ENCODE results near the gene RSBN1L. TPM values are rescaled to one million over a fixed set of nuclear protein-coding genes. Genes with fewer than 3 reads are reported as not detected.

Gene RSBN1L
- total RNA-seq, 1 donor from 2014 or later, result 12.6 TPM

DNA sequence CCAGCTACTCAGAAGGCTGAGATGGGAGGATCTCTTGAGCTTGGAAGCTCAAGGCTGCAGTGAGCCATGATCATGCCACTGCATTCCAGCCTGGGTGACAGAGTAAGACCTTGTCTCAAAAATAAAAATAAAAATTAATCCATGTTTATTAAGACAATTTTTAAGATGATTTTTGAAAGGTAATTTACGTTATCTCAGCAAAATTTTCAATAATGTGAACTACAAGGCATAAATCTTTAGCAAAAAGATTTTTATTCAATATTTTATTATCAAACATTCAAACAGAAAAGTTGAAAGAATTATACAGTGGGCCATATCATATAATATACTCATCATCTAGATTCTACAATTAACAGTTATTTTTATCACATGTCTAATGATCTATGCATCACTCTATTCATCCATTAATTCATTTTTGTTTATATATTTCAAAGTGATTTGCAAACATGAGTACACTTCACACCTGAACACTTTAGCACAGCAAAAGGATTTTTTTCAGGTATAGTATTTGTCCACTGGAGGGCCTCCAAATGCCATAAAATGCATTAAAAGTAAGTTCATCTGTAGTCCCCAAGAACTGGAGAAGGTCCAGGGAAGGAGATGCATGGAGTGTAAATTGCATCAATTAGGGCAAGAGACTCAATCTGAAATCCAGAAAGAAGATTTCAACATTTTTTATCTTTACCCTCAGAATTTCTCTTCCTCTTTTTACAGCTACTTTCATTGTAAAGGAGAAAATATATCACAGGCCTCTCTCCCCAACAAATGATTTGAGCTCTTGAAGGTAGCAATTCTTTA, 38.6 kb upstream of the RSBN1L start:
- Histone ChIP-seq H3K36me3 (ENCODE audit: insufficient read depth, low read length) (peaks cover 23% of the 10 kb centered on the region), H4K20me1 (ENCODE audit: insufficient read depth, low read length) (peaks cover 3% of the 10 kb centered on the region)
- no peak for FAIRE-seq

DNA sequence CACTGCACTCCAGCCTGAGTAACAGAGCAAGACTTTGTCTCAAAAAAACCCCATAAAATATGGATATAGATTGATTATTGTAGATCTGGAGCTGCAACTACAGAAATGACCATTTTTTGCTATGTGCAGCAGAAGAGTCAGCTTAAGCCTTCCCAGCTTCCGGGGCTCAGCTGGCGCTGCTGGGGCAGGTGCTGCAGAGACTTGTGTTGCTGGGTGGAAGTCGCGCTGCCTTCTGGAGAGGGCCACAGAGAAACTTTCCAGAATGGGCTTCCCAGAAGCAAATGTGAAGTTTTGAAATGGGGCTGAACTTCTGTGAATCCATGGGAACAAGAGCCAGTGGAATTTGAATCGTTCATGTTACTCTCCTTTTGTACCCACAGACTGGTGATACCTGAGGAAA, 37.3 kb upstream of the RSBN1L start:
- no peaks in the 10 kb centered on the region for H3K9me3 ChIP-seq (ENCODE audit: insufficient read depth, low read depth, low read length)
- no peak overlapping the region for H3K4me2 ChIP-seq (ENCODE audit: low read length)
- no peaks in the 10 kb centered on the region for H3K27me3 ChIP-seq (ENCODE audit: insufficient read depth, low read length)
- Mint-ChIP-seq H3K4me1 (ENCODE audit: low read depth, unreplicated experiment) (peaks cover 4% of the 10 kb centered on the region), H3K36me3 (ENCODE audit: low read depth, unreplicated experiment) (peaks cover 7% of the 10 kb centered on the region), H3K4me3 (ENCODE audit: unreplicated experiment) (no peak overlapping the region), H3K27me3 (ENCODE audit: low read depth, unreplicated experiment) (no peaks in the 10 kb centered on the region), H3K9me3 (ENCODE audit: unreplicated experiment) (no peaks in the 10 kb centered on the region), H3K27ac (ENCODE audit: unreplicated experiment) (no peak overlapping the region)
- peaks cover 3% of the 10 kb centered on the region for H4K20me1 ChIP-seq (ENCODE audit: insufficient read depth, low read length)
- no peak overlapping the region for H3K9ac ChIP-seq (ENCODE audit: low read length)
- H3K36me3 ChIP-seq (ENCODE audit: insufficient read depth, low read length), result peaks cover 17% of the 10 kb centered on the region
- H3K79me2 ChIP-seq (ENCODE audit: insufficient read depth, low read length), result no peaks in the 10 kb centered on the region
- DNase-seq (ENCODE audit: low read depth) (no peak), FAIRE-seq (no peak)
- no peak for TF ChIP-seq EZH2 (IDR thresholded peaks at IDR 0.05; ENCODE audit: insufficient read depth, low read length)
- TF ChIP-seq, protein P1, sequence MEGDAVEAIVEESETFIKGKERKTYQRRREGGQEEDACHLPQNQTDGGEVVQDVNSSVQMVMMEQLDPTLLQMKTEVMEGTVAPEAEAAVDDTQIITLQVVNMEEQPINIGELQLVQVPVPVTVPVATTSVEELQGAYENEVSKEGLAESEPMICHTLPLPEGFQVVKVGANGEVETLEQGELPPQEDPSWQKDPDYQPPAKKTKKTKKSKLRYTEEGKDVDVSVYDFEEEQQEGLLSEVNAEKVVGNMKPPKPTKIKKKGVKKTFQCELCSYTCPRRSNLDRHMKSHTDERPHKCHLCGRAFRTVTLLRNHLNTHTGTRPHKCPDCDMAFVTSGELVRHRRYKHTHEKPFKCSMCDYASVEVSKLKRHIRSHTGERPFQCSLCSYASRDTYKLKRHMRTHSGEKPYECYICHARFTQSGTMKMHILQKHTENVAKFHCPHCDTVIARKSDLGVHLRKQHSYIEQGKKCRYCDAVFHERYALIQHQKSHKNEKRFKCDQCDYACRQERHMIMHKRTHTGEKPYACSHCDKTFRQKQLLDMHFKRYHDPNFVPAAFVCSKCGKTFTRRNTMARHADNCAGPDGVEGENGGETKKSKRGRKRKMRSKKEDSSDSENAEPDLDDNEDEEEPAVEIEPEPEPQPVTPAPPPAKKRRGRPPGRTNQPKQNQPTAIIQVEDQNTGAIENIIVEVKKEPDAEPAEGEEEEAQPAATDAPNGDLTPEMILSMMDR (IDR thresholded peaks at IDR 0.05; ENCODE audit: insufficient read depth, low read depth, low read length), result no peak
- no peak overlapping the region for H3K4me3 ChIP-seq (ENCODE audit: insufficient read depth, low read depth, low read length)
- H3K27ac ChIP-seq (ENCODE audit: low read depth, low read length), result no peak overlapping the region
- H3K4me1 ChIP-seq (ENCODE audit: insufficient read depth, low read length), result no peaks in the 10 kb centered on the region
- no peak overlapping the region for H2AFZ ChIP-seq (ENCODE audit: low read depth, low read length)

More for the DNA sequence above, 38.6 kb upstream of the RSBN1L start:
- no peak overlapping the region for H3K4me2 ChIP-seq (ENCODE audit: low read length)
- H3K27me3 Mint-ChIP-seq (ENCODE audit: low read depth, unreplicated experiment), result no peaks in the 10 kb centered on the region
- H3K27ac Mint-ChIP-seq (ENCODE audit: unreplicated experiment), result no peak overlapping the region
- TF ChIP-seq, protein P1 (IDR thresholded peaks at IDR 0.05; ENCODE audit: insufficient read depth, low read depth, low read length), result peak; percentile 35
- TF ChIP-seq EZH2 (IDR thresholded peaks at IDR 0.05; ENCODE audit: insufficient read depth, low read length), result no peak
- H3K36me3 Mint-ChIP-seq (ENCODE audit: low read depth, unreplicated experiment), result peaks cover 7% of the 10 kb centered on the region
- H3K9me3 ChIP-seq (ENCODE audit: insufficient read depth, low read depth, low read length), result no peaks in the 10 kb centered on the region
- H3K4me1 Mint-ChIP-seq (ENCODE audit: low read depth, unreplicated experiment), result peaks cover under 1% of the 10 kb centered on the region
- H3K4me3 ChIP-seq (ENCODE audit: insufficient read depth, low read depth, low read length), result no peak overlapping the region
- H3K9me3 Mint-ChIP-seq (ENCODE audit: unreplicated experiment), result no peaks in the 10 kb centered on the region
- no peaks in the 10 kb centered on the region for H3K27me3 ChIP-seq (ENCODE audit: insufficient read depth, low read length)
- H3K27ac ChIP-seq (ENCODE audit: low read depth, low read length), result no peak overlapping the region
- no peak overlapping the region for H2AFZ ChIP-seq (ENCODE audit: low read depth, low read length)
- no peaks in the 10 kb centered on the region for H3K79me2 ChIP-seq (ENCODE audit: insufficient read depth, low read length)
- no peak overlapping the region for H3K9ac ChIP-seq (ENCODE audit: low read length)
- H3K4me1 ChIP-seq (ENCODE audit: insufficient read depth, low read length), result no peaks in the 10 kb centered on the region
- H3K4me3 Mint-ChIP-seq (ENCODE audit: unreplicated experiment), result no peak overlapping the region
- no peak for DNase-seq (ENCODE audit: low read depth)

DNA sequence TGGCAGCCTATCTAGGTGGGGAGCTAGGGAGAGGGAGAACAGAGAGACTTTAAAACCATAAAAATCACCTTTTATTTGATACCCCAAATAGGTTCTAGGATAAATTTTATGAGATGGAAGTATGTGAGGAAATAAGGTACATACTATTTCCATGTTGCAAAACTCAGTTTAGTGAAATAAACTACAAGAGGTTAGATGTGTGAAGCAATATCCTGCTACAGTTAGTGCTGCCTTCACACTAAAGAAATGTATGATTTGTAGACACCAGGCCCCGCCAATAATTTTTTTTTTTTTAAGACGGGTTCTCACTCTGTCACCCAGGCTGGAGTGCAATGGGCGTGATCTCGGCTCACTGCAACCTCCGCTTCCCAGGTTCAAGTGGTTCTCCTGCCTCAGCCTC, 34.4 kb upstream of the RSBN1L start:
- no peaks in the 10 kb centered on the region for H3K9me3 Mint-ChIP-seq (ENCODE audit: unreplicated experiment)
- Histone ChIP-seq H2AFZ (ENCODE audit: low read depth, low read length) (no peak overlapping the region), H3K4me3 (ENCODE audit: insufficient read depth, low read depth, low read length) (no peak overlapping the region), H3K36me3 (ENCODE audit: insufficient read depth, low read length) (peaks cover 12% of the 10 kb centered on the region), H3K9ac (ENCODE audit: low read length) (no peak overlapping the region), H3K4me2 (ENCODE audit: low read length) (no peak overlapping the region), H4K20me1 (ENCODE audit: insufficient read depth, low read length) (no peaks in the 10 kb centered on the region), H3K4me1 (ENCODE audit: insufficient read depth, low read length) (no peaks in the 10 kb centered on the region), H3K27me3 (ENCODE audit: insufficient read depth, low read length) (no peaks in the 10 kb centered on the region), H3K9me3 (ENCODE audit: insufficient read depth, low read depth, low read length) (no peaks in the 10 kb centered on the region), H3K27ac (ENCODE audit: low read depth, low read length) (no peak overlapping the region), H3K79me2 (ENCODE audit: insufficient read depth, low read length) (no peaks in the 10 kb centered on the region)
- TF ChIP-seq, protein P1 (IDR thresholded peaks at IDR 0.05; ENCODE audit: insufficient read depth, low read depth, low read length), result no peak
- TF ChIP-seq EZH2 (IDR thresholded peaks at IDR 0.05; ENCODE audit: insufficient read depth, low read length), result no peak
- no peak overlapping the region for H3K27ac Mint-ChIP-seq (ENCODE audit: unreplicated experiment)
- H3K4me1 Mint-ChIP-seq (ENCODE audit: low read depth, unreplicated experiment), result peaks cover 13% of the 10 kb centered on the region
- no peak for DNase-seq (ENCODE audit: low read depth)
- no peak overlapping the region for H3K4me3 Mint-ChIP-seq (ENCODE audit: unreplicated experiment)
- FAIRE-seq, result no peak
- H3K36me3 Mint-ChIP-seq (ENCODE audit: low read depth, unreplicated experiment), result peaks cover 8% of the 10 kb centered on the region
- no peaks in the 10 kb centered on the region for H3K27me3 Mint-ChIP-seq (ENCODE audit: low read depth, unreplicated experiment)

Measured in astrocyte (in vitro differentiated cells and primary cell).